CD4-positive, alpha-beta T cell treated with Interleukin-2 at 100 ng/mL for 4 hours (primary cell): ENCODE results near the gene CEP63.

Experiments
- DNase-seq: peaks from one replicate; pipeline ENCODE4 v3.0.0-alpha.2; 2020; ENCODE audit warnings: low spot score

Gene CEP63

GRCh38 chr3:134608771-134609435 is 123.0 kb downstream of the CEP63 start:
- DNase-seq = no peak

- DNase-seq = no peak
Observed at GRCh38 chr3:134609821-134610431, 124.1 kb downstream of the CEP63 start.

GRCh38 chr3:134610432-134611385 is 124.9 kb downstream of the CEP63 start:
- no peak for DNase-seq

GRCh38 chr3:134611516-134611915 is 125.7 kb downstream of the CEP63 start:
- DNase-seq = no peak

GRCh38 chr3:134613006-134613520 is 127.2 kb downstream of the CEP63 start:
- DNase-seq = no peak

GRCh38 chr3:134614955-134615354 is 129.1 kb downstream of the CEP63 start:
- no peak for DNase-seq

- DNase-seq = no peak
Observed at GRCh38 chr3:134615743-134616142, 129.9 kb downstream of the CEP63 start.

GRCh38 chr3:134617608-134618477 is 132.0 kb downstream of the CEP63 start:
- DNase-seq = no peak

GRCh38 chr3:134618478-134619300 is 132.8 kb downstream of the CEP63 start:
- no peak for DNase-seq

- no peak for DNase-seq
Observed at GRCh38 chr3:134619301-134619615, 133.4 kb downstream of the CEP63 start.

- no peak for DNase-seq
Observed at GRCh38 chr3:134619884-134620445, 134.1 kb downstream of the CEP63 start.

GRCh38 chr3:134620476-134621115 is 134.7 kb downstream of the CEP63 start:
- no peak for DNase-seq

GRCh38 chr3:134621854-134622253 is 136.0 kb downstream of the CEP63 start:
- no peak for DNase-seq

- no peak for DNase-seq
Observed at GRCh38 chr3:134622806-134623365, 137.0 kb downstream of the CEP63 start.

- no peak for DNase-seq
Observed at GRCh38 chr3:134623615-134624245, 137.9 kb downstream of the CEP63 start.
